CD4-positive, alpha-beta T cell (primary cell): ENCODE measurements around the gene RAMACL. TPM values are rescaled to one million over a fixed set of nuclear protein-coding genes. Genes with fewer than 3 reads are reported as not detected.

Experiments
- ATAC-seq: fragments of 200-7000 bp; cut with Tn5 transposase; one replicate; pipeline ENCODE4 v1.10.0; 2022; ENCODE audit warnings: mild to moderate bottlenecking; ENCODE audit not compliant: poor library complexity
- CTCF ChIA-PET: fragments of 350-600 bp; sonication (Branson Sonifier 250); formaldehyde crosslinking; loops from one replicate; lab custom pipeline; 2021; ENCODE audit warnings: antibody characterized with exemption, inconsistent platforms; lab: Charles Lee
- POLR2A ChIA-PET: fragments of 350-600 bp; sonication (Branson Sonifier 250); formaldehyde crosslinking; loops from one replicate; lab custom pipeline; 2021; ENCODE audit warnings: antibody characterized with exemption, inconsistent platforms; lab: Charles Lee
- DNase-seq, 14 experiments: peaks; one replicate each; pipeline ENCODE4 v3.0.0-alpha.2; 2013 to 2020; ENCODE audit warnings: mixed read lengths in 2 of 14
- H3K27ac ChIP-seq, 2 donors: one replicate each; pipeline versions ENCODE4 v1.5.1 to v1.7.0; 2013; ENCODE audit warnings: low read length in 2 of 2, low read depth in 1 of 2, mild to moderate bottlenecking in 1 of 2
- H3K27me3 ChIP-seq, 2 experiments: 1 replicate in 1 of 2; 2 replicates in 1 of 2; pipeline versions ENCODE4 v1.6.1 to v1.7.0; 2013; ENCODE audit warnings: low read length in 2 of 2, control low read depth in 1 of 2, mild to moderate bottlenecking in 1 of 2, moderate library complexity in 1 of 2; ENCODE audit not compliant: insufficient read depth in 2 of 2, control insufficient read depth in 1 of 2
- H3K36me3 ChIP-seq: one replicate; pipeline ENCODE4 v1.6.1; 2013; ENCODE audit warnings: low read length, control low read depth; ENCODE audit not compliant: insufficient read depth
- H3K4me1 ChIP-seq: one replicate; pipeline ENCODE4 v1.6.1; 2013; ENCODE audit warnings: low read length, control low read depth; ENCODE audit not compliant: insufficient read depth
- H3K4me3 ChIP-seq: one replicate; pipeline ENCODE4 v1.5.1; 2013; ENCODE audit warnings: mild to moderate bottlenecking, low read length, moderate library complexity
- H3K9me3 ChIP-seq, 2 experiments: 1 replicate in 1 of 2; 2 replicates in 1 of 2; pipeline versions ENCODE4 v1.6.1 to v1.7.0; 2013; ENCODE audit warnings: low read length in 2 of 2, mild to moderate bottlenecking in 2 of 2, control low read depth in 1 of 2, moderate library complexity in 1 of 2; ENCODE audit not compliant: control insufficient read depth in 1 of 2, insufficient read depth in 1 of 2
- H3K27ac Mint-ChIP-seq: one replicate; pipeline ENCODE4 v1.8.0; 2020; ENCODE audit warnings: mixed read lengths
- H3K27me3 Mint-ChIP-seq: one replicate; pipeline ENCODE4 v1.8.0; 2021; ENCODE audit warnings: mixed read lengths
- H3K36me3 Mint-ChIP-seq: one replicate; pipeline ENCODE4 v1.8.0; 2021; ENCODE audit warnings: low read depth, mixed read lengths
- H3K4me1 Mint-ChIP-seq: one replicate; pipeline ENCODE4 v1.8.0; 2021; ENCODE audit warnings: low read depth, mixed read lengths
- H3K4me3 Mint-ChIP-seq: one replicate; pipeline ENCODE4 v1.8.0; 2020; ENCODE audit warnings: mild to moderate bottlenecking, mixed read lengths
- H3K9me3 Mint-ChIP-seq: one replicate; pipeline ENCODE4 v1.8.0; 2020; ENCODE audit warnings: mixed read lengths
- intact Hi-C, 2 experiments: fragments of 100-400 bp; cut with DNase I in 1 of 2; cut with micrococcal nuclease in 1 of 2; formaldehyde crosslinking; loops; one replicate each; pipeline versions ENCODE4 v1.15.1 to v1.9.0; 2023 to 2025; cut with DNase I, micrococcal nuclease
- total RNA-seq, 174 experiments: library from RNA in 2 of 174; stranded (reverse) in 2 of 174; gene quantifications; one replicate each; pipeline ENCODE4 v1.2.3 and lab custom pipeline; 2021 to 2026
- TF ChIP-seq, protein P1 (sequence below): fragments of 200-600 bp; IDR thresholded peaks from one replicate; pipeline ENCODE4 v1.8.0; 2022; ENCODE audit warnings: antibody characterized with exemption, mild to moderate bottlenecking

The RAMACL gene
- total RNA-seq, 2 experiments from 2014 or later, result 0.52 to 0.75 TPM

DNA sequence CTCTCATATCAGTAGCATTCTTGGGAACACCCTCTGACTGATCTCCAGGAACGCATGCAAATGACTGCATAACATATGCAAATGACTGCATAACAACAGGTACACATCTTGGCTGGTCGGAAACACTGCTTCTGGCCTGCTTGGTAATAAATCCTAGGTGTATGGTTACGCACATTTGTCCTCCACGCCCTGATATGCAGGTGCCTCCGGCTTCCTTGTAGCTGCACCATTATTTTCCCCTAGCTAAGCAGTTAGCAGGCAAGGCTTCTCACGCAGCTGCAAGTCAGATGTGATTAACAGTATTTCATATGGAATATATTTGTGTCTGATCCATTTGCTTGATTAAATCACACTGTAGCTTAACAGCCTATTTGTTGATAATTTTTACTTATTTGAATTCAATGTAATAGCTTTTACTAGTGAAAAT is 34.6 kb upstream of the RAMACL start:
- Mint-ChIP-seq H3K36me3 (no peaks in the 10 kb centered on the region), H3K4me3 (no peak overlapping the region), H3K27me3 (peaks cover 5% of the 10 kb centered on the region), H3K4me1 (peaks cover 8% of the 10 kb centered on the region), H3K9me3 (no peaks in the 10 kb centered on the region), H3K27ac (no peak overlapping the region)
- no peak overlapping the region for H3K4me3 ChIP-seq
- ATAC-seq (no peak), DNase-seq (no peak)
- H3K4me1 ChIP-seq, result peaks cover 4% of the 10 kb centered on the region
- H3K27me3 ChIP-seq, result peaks cover 0 to 16% of the 10 kb centered on the region in 2 experiments
- no peaks in the 10 kb centered on the region for H3K36me3 ChIP-seq
- ChIA-PET POLR2A (no interaction called here), CTCF (no interaction called here)
- H3K9me3 ChIP-seq, result no peaks in the 10 kb centered on the region
- no peak overlapping the region for H3K27ac ChIP-seq
- TF ChIP-seq, protein P1, sequence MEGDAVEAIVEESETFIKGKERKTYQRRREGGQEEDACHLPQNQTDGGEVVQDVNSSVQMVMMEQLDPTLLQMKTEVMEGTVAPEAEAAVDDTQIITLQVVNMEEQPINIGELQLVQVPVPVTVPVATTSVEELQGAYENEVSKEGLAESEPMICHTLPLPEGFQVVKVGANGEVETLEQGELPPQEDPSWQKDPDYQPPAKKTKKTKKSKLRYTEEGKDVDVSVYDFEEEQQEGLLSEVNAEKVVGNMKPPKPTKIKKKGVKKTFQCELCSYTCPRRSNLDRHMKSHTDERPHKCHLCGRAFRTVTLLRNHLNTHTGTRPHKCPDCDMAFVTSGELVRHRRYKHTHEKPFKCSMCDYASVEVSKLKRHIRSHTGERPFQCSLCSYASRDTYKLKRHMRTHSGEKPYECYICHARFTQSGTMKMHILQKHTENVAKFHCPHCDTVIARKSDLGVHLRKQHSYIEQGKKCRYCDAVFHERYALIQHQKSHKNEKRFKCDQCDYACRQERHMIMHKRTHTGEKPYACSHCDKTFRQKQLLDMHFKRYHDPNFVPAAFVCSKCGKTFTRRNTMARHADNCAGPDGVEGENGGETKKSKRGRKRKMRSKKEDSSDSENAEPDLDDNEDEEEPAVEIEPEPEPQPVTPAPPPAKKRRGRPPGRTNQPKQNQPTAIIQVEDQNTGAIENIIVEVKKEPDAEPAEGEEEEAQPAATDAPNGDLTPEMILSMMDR, result no peak
- intact Hi-C loops, result loop anchor here in 1 of 2 experiments (10.0 kb wide), 2 partner anchors 206 to 1204 kb away; partner anchors contain the start of gene AFDN

DNA sequence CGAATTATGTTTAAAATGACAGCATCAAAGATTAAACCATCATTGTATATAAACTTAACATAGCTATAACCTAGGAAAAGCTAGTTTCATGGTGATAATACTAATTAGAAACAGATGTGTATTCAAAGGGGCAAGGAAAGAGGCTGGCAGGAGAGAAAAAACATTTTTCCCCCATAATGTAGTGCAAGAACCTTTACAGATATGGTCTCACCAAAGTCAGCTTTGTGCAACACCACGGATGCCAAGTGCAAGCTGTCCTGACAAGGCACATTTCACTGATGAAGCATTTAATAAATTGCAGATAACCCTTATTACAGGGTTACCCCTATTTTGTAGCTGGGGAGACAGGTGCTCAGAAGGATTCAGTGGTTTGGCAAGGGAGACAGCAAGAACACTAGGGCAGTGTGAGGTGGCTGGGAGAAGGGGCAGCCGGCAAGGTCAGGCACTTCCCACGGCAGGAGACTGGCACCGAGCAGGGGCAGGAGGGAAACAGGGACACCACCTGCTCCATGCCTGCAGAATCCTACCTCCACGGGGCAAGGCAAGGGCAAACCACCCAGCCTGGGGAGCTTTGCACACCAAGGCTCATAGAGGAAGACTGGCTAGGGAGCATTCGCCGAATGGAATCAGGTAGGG is 34.1 kb upstream of the RAMACL start:
- no peak overlapping the region for H3K4me3 ChIP-seq
- ATAC-seq, result no peak
- no peaks in the 10 kb centered on the region for H3K36me3 Mint-ChIP-seq
- H3K27me3 Mint-ChIP-seq, result peaks cover 5% of the 10 kb centered on the region
- no peak overlapping the region for H3K27ac Mint-ChIP-seq
- H3K27me3 ChIP-seq, result peaks cover 0 to 11% of the 10 kb centered on the region in 2 experiments
- no peaks in the 10 kb centered on the region for H3K9me3 Mint-ChIP-seq
- H3K4me1 Mint-ChIP-seq, result peaks cover 3% of the 10 kb centered on the region
- no peak overlapping the region for H3K4me3 Mint-ChIP-seq
- no peaks in the 10 kb centered on the region for H3K4me1 ChIP-seq
- ChIA-PET CTCF (no interaction called here), POLR2A (no interaction called here)
- no peak overlapping the region for H3K27ac ChIP-seq
- TF ChIP-seq, protein P1, result no peak
- no peaks in the 10 kb centered on the region for H3K9me3 ChIP-seq
- intact Hi-C loops, result loop anchor here in 1 of 2 experiments (10.0 kb wide), 2 partner anchors 206 to 1204 kb away; partner anchors contain the start of gene AFDN
- H3K36me3 ChIP-seq, result no peaks in the 10 kb centered on the region
- DNase-seq, result no peak

DNA sequence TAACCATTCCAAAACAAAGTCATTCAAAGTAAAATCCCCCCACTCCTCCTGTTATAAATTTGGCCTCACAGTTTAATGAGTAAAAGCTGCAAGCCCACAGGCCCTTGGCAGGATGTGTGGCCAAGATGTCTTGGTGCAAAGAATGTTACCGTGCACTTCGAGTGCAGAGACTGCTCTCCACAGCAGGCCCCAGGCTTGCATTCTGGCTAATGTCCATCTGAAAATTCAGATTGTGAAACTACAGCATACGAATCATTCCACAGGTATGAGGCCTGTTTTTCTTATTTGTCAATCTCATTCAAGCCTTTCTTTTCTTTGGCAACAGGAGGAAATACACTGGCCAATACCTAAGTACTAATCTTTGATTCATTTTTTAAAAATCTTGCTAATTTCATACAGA is 33.4 kb upstream of the RAMACL start:
- POLR2A ChIA-PET, result no interaction called here
- CTCF ChIA-PET, result no interaction called here
- TF ChIP-seq, protein P1, result no peak
- Mint-ChIP-seq H3K4me3 (no peak overlapping the region), H3K9me3 (no peaks in the 10 kb centered on the region), H3K27me3 (peaks cover 5% of the 10 kb centered on the region), H3K36me3 (no peaks in the 10 kb centered on the region), H3K4me1 (no peaks in the 10 kb centered on the region), H3K27ac (no peak overlapping the region)
- no peaks in the 10 kb centered on the region for H3K9me3 ChIP-seq
- no peak overlapping the region for H3K27ac ChIP-seq
- intact Hi-C loops, result loop anchor here in 1 of 2 experiments (10.0 kb wide), 2 partner anchors 205 to 1205 kb away; partner anchors contain the start of gene AFDN
- peaks cover 0 to 5% of the 10 kb centered on the region in 2 experiments for H3K27me3 ChIP-seq
- DNase-seq (no peak), ATAC-seq (no peak)
- no peak overlapping the region for H3K4me3 ChIP-seq
- no peaks in the 10 kb centered on the region for H3K36me3 ChIP-seq
- H3K4me1 ChIP-seq, result no peaks in the 10 kb centered on the region
